ENCODE measurements around the gene CNST. TPM values are rescaled to one million over a fixed set of nuclear protein-coding genes. Genes with fewer than 3 reads are reported as not detected.

The CNST gene
- total and polyA plus RNA-seq, 2 donors from 2014 or later, result 5.6 to 24.1 TPM

DNA sequence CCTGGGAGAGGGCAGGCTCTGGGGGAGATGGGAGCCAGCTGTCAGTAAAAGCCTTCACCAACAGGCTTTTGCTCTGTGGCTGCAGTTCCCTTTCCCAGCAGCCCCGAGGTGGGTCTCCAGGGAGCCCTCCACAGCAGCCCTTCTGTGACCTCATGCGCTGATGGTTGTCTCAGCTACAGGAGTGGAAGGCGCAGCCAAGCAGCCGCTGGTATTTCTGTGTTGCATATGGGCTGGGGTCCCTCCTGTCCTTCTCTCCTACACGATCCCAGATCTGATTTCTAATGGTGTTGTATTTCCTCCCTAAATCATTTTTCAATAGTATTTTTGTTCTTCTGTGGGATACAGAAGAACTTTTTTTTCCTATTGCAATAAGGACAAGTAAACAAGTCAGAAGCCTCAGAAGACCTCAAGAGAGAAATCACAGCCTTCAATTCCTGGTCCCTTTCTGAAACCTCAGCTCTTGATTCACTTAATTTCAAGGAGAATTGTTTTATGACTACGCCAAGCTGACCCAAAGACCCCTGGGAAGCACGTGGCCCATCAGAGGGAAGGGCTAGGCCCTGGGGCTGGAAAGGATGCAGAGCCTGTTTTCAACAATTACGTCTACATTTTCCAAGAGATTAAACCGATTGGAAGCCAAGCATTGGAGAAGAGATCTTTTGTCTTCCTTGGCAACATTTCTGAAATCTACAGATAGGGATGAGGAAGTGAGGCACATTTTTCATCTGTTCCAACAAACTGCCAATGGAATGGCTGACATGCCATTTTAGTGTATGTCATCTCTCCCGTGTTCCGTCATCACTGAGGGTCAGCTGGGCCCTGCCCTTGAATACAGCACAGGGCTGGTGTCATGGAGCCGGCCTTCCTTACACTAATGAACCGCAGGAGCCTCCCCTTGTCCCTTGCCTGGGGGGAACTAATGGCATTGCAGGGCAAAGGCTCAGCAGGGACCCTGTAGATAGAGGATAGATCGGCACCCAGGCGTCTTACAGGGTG lies 115.9 kb downstream of the CNST start:
- no peaks in the 10 kb centered on the region for H3K9me3 ChIP-seq (ENCODE audit: control insufficient read depth in 2 of 3, insufficient read depth in 1 of 3, low read length in 3 of 3)
- TF ChIP-seq, protein P1, sequence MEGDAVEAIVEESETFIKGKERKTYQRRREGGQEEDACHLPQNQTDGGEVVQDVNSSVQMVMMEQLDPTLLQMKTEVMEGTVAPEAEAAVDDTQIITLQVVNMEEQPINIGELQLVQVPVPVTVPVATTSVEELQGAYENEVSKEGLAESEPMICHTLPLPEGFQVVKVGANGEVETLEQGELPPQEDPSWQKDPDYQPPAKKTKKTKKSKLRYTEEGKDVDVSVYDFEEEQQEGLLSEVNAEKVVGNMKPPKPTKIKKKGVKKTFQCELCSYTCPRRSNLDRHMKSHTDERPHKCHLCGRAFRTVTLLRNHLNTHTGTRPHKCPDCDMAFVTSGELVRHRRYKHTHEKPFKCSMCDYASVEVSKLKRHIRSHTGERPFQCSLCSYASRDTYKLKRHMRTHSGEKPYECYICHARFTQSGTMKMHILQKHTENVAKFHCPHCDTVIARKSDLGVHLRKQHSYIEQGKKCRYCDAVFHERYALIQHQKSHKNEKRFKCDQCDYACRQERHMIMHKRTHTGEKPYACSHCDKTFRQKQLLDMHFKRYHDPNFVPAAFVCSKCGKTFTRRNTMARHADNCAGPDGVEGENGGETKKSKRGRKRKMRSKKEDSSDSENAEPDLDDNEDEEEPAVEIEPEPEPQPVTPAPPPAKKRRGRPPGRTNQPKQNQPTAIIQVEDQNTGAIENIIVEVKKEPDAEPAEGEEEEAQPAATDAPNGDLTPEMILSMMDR (IDR thresholded peaks at IDR 0.05; ENCODE audit: borderline replicate concordance, extremely low read depth, insufficient read depth), result no peak
- no peak overlapping the region for H3K9ac ChIP-seq (ENCODE audit: low read length in 3 of 3)
- no peaks in the 10 kb centered on the region for H3K36me3 ChIP-seq (ENCODE audit: control insufficient read depth in 2 of 3, insufficient read depth in 3 of 3, low read length in 3 of 3)
- no peaks in the 10 kb centered on the region for H3K27me3 ChIP-seq (ENCODE audit: control insufficient read depth, insufficient read depth, low read length)
- no peak overlapping the region for H3K4me3 ChIP-seq (ENCODE audit: low read length in 3 of 3)
- DNase-seq (peak; percentile 78 to 92 (median 84)), FAIRE-seq (no peak)
- H3K4me1 ChIP-seq (ENCODE audit: control insufficient read depth in 2 of 3, insufficient read depth in 2 of 3, low read depth in 1 of 3, low read length in 3 of 3), result peaks cover 0 to 10% (median 4%) of the 10 kb centered on the region in 3 donors
- intact Hi-C loops (cut with DNase I), result no loop called here
- H3K27ac ChIP-seq (ENCODE audit: low read depth in 2 of 2, low read length in 2 of 2), result no peak overlapping the region

DNA sequence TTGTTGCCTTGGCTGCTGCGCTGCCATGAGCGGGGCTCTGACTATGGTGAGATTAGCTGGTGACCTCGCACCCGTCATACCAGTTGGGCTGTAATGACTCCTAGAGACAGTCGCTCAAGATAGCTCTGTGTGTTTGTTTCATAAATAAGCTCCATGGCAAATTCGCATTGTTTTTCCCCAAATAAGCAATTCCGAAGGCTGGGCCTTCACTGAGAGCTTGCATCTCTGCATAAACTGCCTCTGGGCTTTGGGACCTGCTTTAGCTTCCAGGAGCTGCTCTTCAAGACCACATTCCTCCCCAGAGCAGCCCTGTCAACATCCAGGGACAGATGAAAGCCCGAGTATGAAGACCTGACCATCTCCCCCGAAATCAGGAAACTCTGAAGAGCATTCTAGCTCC lies 117.3 kb downstream of the CNST start:
- no peak for FAIRE-seq
- TF ChIP-seq, protein P1 (IDR thresholded peaks at IDR 0.05; ENCODE audit: borderline replicate concordance, extremely low read depth, insufficient read depth), result no peak
- no peaks in the 10 kb centered on the region for H3K9me3 ChIP-seq (ENCODE audit: control insufficient read depth in 2 of 3, insufficient read depth in 1 of 3, low read length in 3 of 3)
- no peak overlapping the region for H3K4me3 ChIP-seq (ENCODE audit: low read length in 3 of 3)
- H3K27ac ChIP-seq (ENCODE audit: low read depth in 2 of 2, low read length in 2 of 2), result no peak overlapping the region
- H3K4me1 ChIP-seq (ENCODE audit: control insufficient read depth in 2 of 3, insufficient read depth in 2 of 3, low read depth in 1 of 3, low read length in 3 of 3), result peaks cover 0 to 10% (median 2%) of the 10 kb centered on the region in 3 donors
- no peaks in the 10 kb centered on the region for H3K36me3 ChIP-seq (ENCODE audit: control insufficient read depth in 2 of 3, insufficient read depth in 3 of 3, low read length in 3 of 3)
- intact Hi-C loops (cut with DNase I), result no loop called here
- peak in 1 of 5 donors; percentile 52 for DNase-seq
- H3K27me3 ChIP-seq (ENCODE audit: control insufficient read depth, insufficient read depth, low read length), result no peaks in the 10 kb centered on the region
- no peak overlapping the region for H3K9ac ChIP-seq (ENCODE audit: low read length in 3 of 3)

DNA sequence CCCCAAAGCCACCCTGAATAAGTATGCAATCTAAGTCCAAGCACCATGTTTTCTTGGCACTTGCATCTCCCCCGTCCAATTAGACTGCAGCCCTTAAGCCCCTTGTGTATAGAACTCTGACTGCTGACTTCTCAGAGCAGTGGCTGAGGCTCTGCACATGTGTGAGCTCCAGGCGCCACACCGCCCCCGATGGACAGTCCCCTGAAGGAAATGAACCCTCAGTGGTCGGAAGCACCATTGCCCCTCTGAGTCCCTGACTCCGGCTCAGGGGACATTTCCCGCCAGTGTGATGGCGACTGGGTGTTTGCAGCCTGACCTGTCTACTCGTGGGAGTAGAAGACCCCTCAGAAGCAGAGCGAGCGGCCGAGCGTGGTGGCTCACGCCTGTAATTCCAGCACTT lies 120.7 kb downstream of the CNST start:
- Histone ChIP-seq H3K9ac (ENCODE audit: low read length in 3 of 3) (no peak overlapping the region), H3K4me1 (ENCODE audit: control insufficient read depth in 2 of 3, insufficient read depth in 2 of 3, low read depth in 1 of 3, low read length in 3 of 3) (peaks cover 0 to 6% (median 0%) of the 10 kb centered on the region in 3 donors), H3K9me3 (ENCODE audit: control insufficient read depth in 2 of 3, insufficient read depth in 1 of 3, low read length in 3 of 3) (no peaks in the 10 kb centered on the region), H3K27ac (ENCODE audit: low read depth in 2 of 2, low read length in 2 of 2) (no peak overlapping the region), H3K36me3 (ENCODE audit: control insufficient read depth in 2 of 3, insufficient read depth in 3 of 3, low read length in 3 of 3) (no peaks in the 10 kb centered on the region), H3K27me3 (ENCODE audit: control insufficient read depth, insufficient read depth, low read length) (no peaks in the 10 kb centered on the region), H3K4me3 (ENCODE audit: low read length in 3 of 3) (no peak overlapping the region)
- TF ChIP-seq, protein P1 (IDR thresholded peaks at IDR 0.05; ENCODE audit: borderline replicate concordance, extremely low read depth, insufficient read depth), result no peak
- FAIRE-seq, result no peak
- intact Hi-C loops (cut with DNase I), result no loop called here
- DNase-seq, result no peak

All from kidney (tissue), 14 donors.